GM12878 (cell line): ENCODE measurements around the gene APOBEC2. TPM values are rescaled to one million over a fixed set of nuclear protein-coding genes. Genes with fewer than 3 reads are reported as not detected.

Source experiments
- CBX3 ChIP-seq: fragments of 200-600 bp; sonication (generic); IDR thresholded peaks from 2 replicates; pipeline ENCODE4 v1.6.1; 2016; ENCODE audit warnings: low read depth, borderline replicate concordance
- CEBPZ ChIP-seq: fragments of 150-350 bp; IDR thresholded peaks from 2 replicates; pipeline ENCODE4 v1.6.1; 2016; ENCODE audit warnings: low read depth, low read length
- CREB1 ChIP-seq: IDR thresholded peaks from 2 replicates; pipeline ENCODE4 v1.6.1; 2012; ENCODE audit warnings: low read depth, mild to moderate bottlenecking, inconsistent platforms
- GABPA ChIP-seq: IDR thresholded peaks from 2 replicates; pipeline ENCODE4 v1.6.1; 2014; ENCODE audit warnings: antibody characterized with exemption, low read depth, mild to moderate bottlenecking, inconsistent platforms
- HDGF ChIP-seq: fragments of 450-650 bp; IDR thresholded peaks from 2 replicates; pipeline ENCODE4 v1.6.1; 2016; ENCODE audit warnings: antibody characterized with exemption
- IKZF1 ChIP-seq: fragments of 450-650 bp; conservative IDR thresholded peaks from 2 replicates; pipeline ENCODE4 v1.6.1; 2017; ENCODE audit warnings: antibody characterized with exemption, mild to moderate bottlenecking
- MEF2B ChIP-seq: fragments of 450-650 bp; IDR thresholded peaks from 2 replicates; pipeline ENCODE4 v1.6.1; 2018; ENCODE audit warnings: mild to moderate bottlenecking, moderate library complexity; ENCODE audit not compliant: partially characterized antibody, poor library complexity, severe bottlenecking
- MLLT1 ChIP-seq: fragments of 450-650 bp; IDR thresholded peaks from 2 replicates; pipeline ENCODE4 v1.6.1; 2016; ENCODE audit warnings: mild to moderate bottlenecking
- NBN ChIP-seq: fragments of 450-650 bp; IDR thresholded peaks from 2 replicates; pipeline ENCODE4 v1.6.1; 2016
- POLR2AphosphoS2 ChIP-seq: IDR thresholded peaks from 2 replicates; pipeline ENCODE4 v1.6.1; 2011; ENCODE audit warnings: low read depth, mild to moderate bottlenecking, low read length, improper control_type of control experiment, moderate library complexity
- RAD51 ChIP-seq: fragments of 450-650 bp; IDR thresholded peaks from 2 replicates; pipeline ENCODE4 v1.6.1; 2016; ENCODE audit warnings: moderate library complexity, mild to moderate bottlenecking, inconsistent platforms
- RBBP5 ChIP-seq: fragments of 200-600 bp; sonication (generic); conservative IDR thresholded peaks from 2 replicates; pipeline ENCODE4 v1.6.1; 2016
- RELB ChIP-seq: fragments of 450-650 bp; IDR thresholded peaks from 2 replicates; pipeline ENCODE4 v1.6.1; 2017; ENCODE audit warnings: low read depth, mild to moderate bottlenecking, moderate library complexity
- RUNX3 ChIP-seq: IDR thresholded peaks from 2 replicates; pipeline ENCODE4 v1.6.1; 2012; ENCODE audit warnings: low read length, inconsistent platforms
- SIN3A ChIP-seq: IDR thresholded peaks from 2 replicates; pipeline ENCODE4 v1.6.1; 2012; ENCODE audit warnings: low read depth, low read length, improper control_type of control experiment
- SIX5 ChIP-seq: IDR thresholded peaks from 2 replicates; pipeline ENCODE4 v1.6.1; 2011; ENCODE audit warnings: mild to moderate bottlenecking, low read depth, low read length, moderate library complexity; ENCODE audit not compliant: severe bottlenecking
- SP1 ChIP-seq: IDR thresholded peaks from one replicate; pipeline ENCODE4 v1.6.1; 2011; ENCODE audit warnings: low read depth, low read length
- SPI1 ChIP-seq: IDR thresholded peaks from 2 replicates; pipeline ENCODE4 v1.6.1; 2011; ENCODE audit warnings: low read depth, mild to moderate bottlenecking, low read length, moderate library complexity, borderline replicate concordance; ENCODE audit not compliant: insufficient read depth
- TBL1XR1 ChIP-seq: IDR thresholded peaks from 2 replicates; pipeline ENCODE4 v1.6.1; 2012; ENCODE audit warnings: low read depth, low read length, improper control_type of control experiment
- ZBTB40 ChIP-seq: fragments of 450-650 bp; IDR thresholded peaks from 2 replicates; pipeline ENCODE4 v1.6.1; 2016; ENCODE audit warnings: mild to moderate bottlenecking, moderate library complexity, borderline replicate concordance
- ZNF217 ChIP-seq: fragments of 450-650 bp; IDR thresholded peaks from 2 replicates; pipeline ENCODE4 v1.6.1; 2017; ENCODE audit warnings: antibody characterized with exemption, mild to moderate bottlenecking
- polyA plus RNA-seq, 11 experiments: library from polyadenylated mRNA; depleted of rRNA in 4 of 11; unstranded in 6 of 11; stranded (reverse) in 5 of 11; fragments of >200 nt; fragmentation: Nextera tagmentation in 4 of 11; fragmentation: Illumina TruSeq in 1 of 11; extraction: Ambion mirVana in 4 of 11; extraction: Trizol in 1 of 11; gene quantifications; 1 replicate in 1 of 11; 2 replicates in 10 of 11; pipeline versions ENCODE4 v1.2.1 to v1.2.3, GENCODE V29; 2011 to 2016; ENCODE audit warnings: inconsistent platforms in 2 of 11, missing spikeins in 2 of 11, low read depth in 1 of 11
- total RNA-seq, 4 experiments: library from RNA; depleted of rRNA in 3 of 4; stranded (reverse); fragments of >200 nt in 3 of 4; fragmentation: Illumina TruSeq in 1 of 4; extraction: Trizol in 1 of 4; gene quantifications; 2 replicates each; pipeline versions ENCODE4 v1.2.1 to v1.2.3, GENCODE V29; 2013 to 2021

APOBEC2 gene
- total and polyA plus RNA-seq, 10 of the 15 experiments (the other 5 are each of a cell fraction or from before 2014, with no cell fraction given) = 0.11 to 1.4 (median 0.87) TPM; not detected in 6

- TF ChIP-seq MLLT1 (peak; percentile 77), SPI1 (peak; percentile 38; the same call in 1 of the 2 replicates), POLR2AphosphoS2 (no peak), IKZF1 (no peak), RELB (0 out of 2 replicates have a peak, but pooled peaks have one; percentile 34), SIN3A (0 out of 2 replicates have a peak, but pooled peaks have one; percentile 25), ZNF217 (no peak), CEBPZ (no peak), SP1 (no peak), SIX5 (no peak), CBX3 (no peak), RBBP5 (no peak), RAD51 (no peak), ZBTB40 (no peak; the same call in 1 of the 2 replicates), TBL1XR1 (no peak; the same call in 1 of the 2 replicates), GABPA (no peak), MEF2B (peak; percentile 91), NBN (no peak), RUNX3 (no peak), HDGF (no peak), CREB1 (no peak; the same call in 1 of the 2 replicates)
These were observed 21.1 kb downstream of the APOBEC2 start (continued) for GRCh38 chr6:41073968-41074691.
